ENCODE data around the gene ZFAND4. TPM values are rescaled to one million over a fixed set of nuclear protein-coding genes. Genes with fewer than 3 reads are reported as not detected.

ZFAND4 gene
- total RNA-seq, 1 experiment from 2014 or later = 15.5 TPM

DNA sequence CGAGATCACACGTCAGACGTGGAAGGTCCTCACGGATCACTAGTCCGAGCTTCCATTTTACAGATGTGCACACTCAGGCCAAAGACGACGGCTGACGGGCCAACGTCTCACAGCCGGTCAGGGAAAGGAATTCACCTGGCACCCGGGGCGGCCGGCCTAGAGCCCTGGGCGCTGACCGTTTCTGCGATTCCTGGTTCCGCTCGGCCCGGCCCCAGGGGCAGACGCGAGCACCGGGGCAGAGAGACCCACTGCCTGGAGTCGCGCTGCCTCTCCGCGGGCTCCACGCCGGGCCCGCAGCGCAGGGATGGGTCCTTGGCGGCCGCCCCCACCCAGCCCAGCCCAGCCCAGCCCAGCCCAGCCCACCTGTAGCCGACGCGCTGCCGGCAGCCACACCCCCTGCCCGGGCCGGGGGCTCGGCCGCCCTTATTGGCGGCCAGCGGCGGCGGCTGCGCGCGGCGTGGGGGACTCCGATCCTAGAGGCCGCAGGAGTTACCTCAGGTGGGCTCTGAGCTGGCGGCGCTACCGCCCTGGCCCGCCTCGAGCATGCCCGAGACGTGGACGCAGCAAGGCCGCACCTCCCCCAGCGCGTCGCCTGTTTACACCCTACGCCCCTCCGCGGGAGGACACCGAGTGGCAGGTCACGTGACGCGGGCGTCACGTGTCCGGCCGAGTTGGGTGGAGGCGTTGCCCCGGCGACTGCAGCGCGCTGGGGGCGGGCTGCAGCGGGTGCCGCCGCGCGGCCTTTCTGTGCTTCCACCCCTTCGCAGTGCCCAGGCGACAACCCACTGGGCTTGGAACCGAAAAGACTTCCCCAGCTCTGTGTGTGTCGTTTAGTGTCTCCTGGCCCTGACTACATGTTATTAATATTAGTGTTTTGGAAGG, 78.1 kb downstream of the ZFAND4 start:
- H3K9me2 ChIP-seq (ENCODE audit: insufficient read depth) = no peaks in the 10 kb centered on the region
- no peaks in the 10 kb centered on the region for H3K27me3 ChIP-seq (ENCODE audit: insufficient read depth, low read length)
- no peaks in the 10 kb centered on the region for H4K20me1 ChIP-seq (ENCODE audit: insufficient read depth)
- H3K4me2 ChIP-seq (ENCODE audit: low read length) = peak overlapping the region; percentile 79
- peaks cover 11 to 15% of the 10 kb centered on the region in 2 experiments; a peak in 3 of 4 replicates for H3K4me1 ChIP-seq (ENCODE audit: control insufficient read depth in 1 of 2, insufficient read depth in 2 of 2, low read length in 2 of 2)
- no peaks in the 10 kb centered on the region for H3K9me3 ChIP-seq (ENCODE audit: control insufficient read depth in 1 of 2, insufficient read depth in 1 of 2, low read depth in 1 of 2, low read length in 2 of 2)
- ChIA-PET POLR2A (no interaction called here), RAD21 (ENCODE audit: low non-redundant PET in 1 of 2, low total read pairs in 2 of 2, uncharacterized antibody in 2 of 2, unreplicated experiment in 2 of 2) (no interaction called here), CTCF (no interaction called here)
- H3K79me2 ChIP-seq (ENCODE audit: insufficient read depth, low read length) = peaks cover 8% of the 10 kb centered on the region
- peak overlapping the region; percentile 71 to 73 for H3K4me3 ChIP-seq (replicated peaks in 1 of 2; ENCODE audit: low read depth in 1 of 2, low read length in 2 of 2)
- no peaks in the 10 kb centered on the region for H3K36me3 ChIP-seq (ENCODE audit: control insufficient read depth in 1 of 2, insufficient read depth in 2 of 2, low read length in 2 of 2)
- TF ChIP-seq, protein P1, sequence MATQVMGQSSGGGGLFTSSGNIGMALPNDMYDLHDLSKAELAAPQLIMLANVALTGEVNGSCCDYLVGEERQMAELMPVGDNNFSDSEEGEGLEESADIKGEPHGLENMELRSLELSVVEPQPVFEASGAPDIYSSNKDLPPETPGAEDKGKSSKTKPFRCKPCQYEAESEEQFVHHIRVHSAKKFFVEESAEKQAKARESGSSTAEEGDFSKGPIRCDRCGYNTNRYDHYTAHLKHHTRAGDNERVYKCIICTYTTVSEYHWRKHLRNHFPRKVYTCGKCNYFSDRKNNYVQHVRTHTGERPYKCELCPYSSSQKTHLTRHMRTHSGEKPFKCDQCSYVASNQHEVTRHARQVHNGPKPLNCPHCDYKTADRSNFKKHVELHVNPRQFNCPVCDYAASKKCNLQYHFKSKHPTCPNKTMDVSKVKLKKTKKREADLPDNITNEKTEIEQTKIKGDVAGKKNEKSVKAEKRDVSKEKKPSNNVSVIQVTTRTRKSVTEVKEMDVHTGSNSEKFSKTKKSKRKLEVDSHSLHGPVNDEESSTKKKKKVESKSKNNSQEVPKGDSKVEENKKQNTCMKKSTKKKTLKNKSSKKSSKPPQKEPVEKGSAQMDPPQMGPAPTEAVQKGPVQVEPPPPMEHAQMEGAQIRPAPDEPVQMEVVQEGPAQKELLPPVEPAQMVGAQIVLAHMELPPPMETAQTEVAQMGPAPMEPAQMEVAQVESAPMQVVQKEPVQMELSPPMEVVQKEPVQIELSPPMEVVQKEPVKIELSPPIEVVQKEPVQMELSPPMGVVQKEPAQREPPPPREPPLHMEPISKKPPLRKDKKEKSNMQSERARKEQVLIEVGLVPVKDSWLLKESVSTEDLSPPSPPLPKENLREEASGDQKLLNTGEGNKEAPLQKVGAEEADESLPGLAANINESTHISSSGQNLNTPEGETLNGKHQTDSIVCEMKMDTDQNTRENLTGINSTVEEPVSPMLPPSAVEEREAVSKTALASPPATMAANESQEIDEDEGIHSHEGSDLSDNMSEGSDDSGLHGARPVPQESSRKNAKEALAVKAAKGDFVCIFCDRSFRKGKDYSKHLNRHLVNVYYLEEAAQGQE (IDR thresholded peaks at IDR 0.05; ENCODE audit: low read depth) = no peak
- TF ChIP-seq SIN3A (IDR thresholded peaks at IDR 0.05; ENCODE audit: low read depth) (peak; percentile 91), POLR2AphosphoS5 (IDR thresholded peaks at IDR 0.05; ENCODE audit: low read depth, low read length) (peak; percentile 49), CBX3 (IDR thresholded peaks at IDR 0.05; ENCODE audit: low read depth) (peak; percentile 77; the same call in 1 of the 2 replicates), ZFX (IDR thresholded peaks at IDR 0.05) (peak; percentile 52), POLR2A (IDR thresholded peaks at IDR 0.05; ENCODE audit: borderline replicate concordance, extremely low read depth, insufficient read depth, insufficient read length) (no peak), SP1 (IDR thresholded peaks at IDR 0.05; ENCODE audit: low read depth) (peak; percentile 71), MAX (IDR thresholded peaks at IDR 0.05) (peak; percentile 95), TCF7L2 (IDR thresholded peaks at IDR 0.05; ENCODE audit: borderline replicate concordance, extremely low read depth, insufficient read depth, insufficient read length) (no peak), FOSL1 (IDR thresholded peaks at IDR 0.05; ENCODE audit: low read depth) (0 out of 2 replicates have a peak, but pooled peaks have one; percentile 3), EGR1 (IDR thresholded peaks at IDR 0.05; ENCODE audit: low read depth) (peak; percentile 54)
- intact Hi-C loops (cut with micrococcal nuclease) = no loop called here
- peak; percentile 88 for ATAC-seq
- BruUV-seq (replicated peaks) = no TSS peak
- peak overlapping the region; percentile 62 for H2AFZ ChIP-seq (ENCODE audit: low read depth, low read length, poor library complexity, severe bottlenecking)
- peak overlapping the region; percentile 54; the same call in 1 of the 2 replicates for H3K27ac ChIP-seq (ENCODE audit: low read depth, low read length)
- H3K9ac ChIP-seq (ENCODE audit: low read length) = peak overlapping the region; percentile 63
- DNase-seq (ENCODE audit: low read depth, low spot score) = peak; percentile 86
